ENCODE measurements around the gene PLEKHA6. TPM values are rescaled to one million over a fixed set of nuclear protein-coding genes. Genes with fewer than 3 reads are reported as not detected.
A peak's percentile ranks its signal among the peaks of the same experiment; 100 is the strongest.

The PLEKHA6 gene
- total and polyA plus RNA-seq, 2 of the 8 experiments (the other 6 are each of a cell fraction or from before 2014, with no cell fraction given), result 4.8 to 20.2 TPM

DNA sequence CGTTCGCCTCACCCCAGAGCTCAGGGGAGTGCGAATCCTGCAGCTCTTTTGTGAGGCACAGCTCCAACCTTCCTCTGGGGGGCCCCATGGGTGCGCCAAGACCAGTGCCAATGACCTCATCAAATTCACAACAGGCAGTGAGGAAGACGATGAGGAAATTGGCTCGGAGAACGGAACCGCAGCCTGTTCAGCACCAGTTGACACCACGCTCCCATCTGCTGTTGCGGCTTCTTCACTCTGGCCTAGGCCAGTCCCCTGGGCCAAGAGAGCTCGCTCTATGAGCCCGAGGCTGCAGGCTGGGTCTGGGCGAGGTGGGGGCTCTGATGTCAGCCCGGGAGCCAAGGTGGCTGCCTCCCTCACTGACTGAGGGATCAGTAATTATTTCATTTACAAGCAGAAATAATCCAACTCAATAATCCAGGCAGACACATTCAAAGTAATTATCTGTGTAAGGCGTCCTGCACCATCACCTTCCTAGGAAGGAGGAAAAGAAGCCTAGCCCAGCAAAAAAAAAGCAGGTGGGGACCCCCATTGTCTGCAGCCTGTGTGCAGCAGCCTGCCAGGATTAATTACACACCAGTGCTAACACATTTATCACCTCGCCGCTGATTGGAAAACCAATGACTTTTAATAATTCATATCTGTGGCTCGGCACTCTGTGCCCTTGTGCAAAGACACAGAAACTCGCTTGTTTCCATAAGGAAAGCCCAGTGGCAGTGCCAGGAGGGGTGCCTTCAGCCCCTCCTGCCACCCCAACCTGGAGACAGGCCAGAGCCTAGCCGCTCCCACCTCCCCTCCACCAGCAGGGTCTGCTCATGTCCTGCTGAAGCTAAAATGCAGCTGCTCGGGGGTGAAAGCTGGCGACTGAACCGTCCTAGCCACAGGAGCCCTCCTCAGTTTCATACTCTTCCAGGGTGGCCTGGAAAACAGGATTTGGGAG lies 1.9 kb downstream of the PLEKHA6 start:
- H3K27me3 ChIP-seq (replicated peaks in 1 of 4; ENCODE audit: control insufficient read depth in 3 of 4, extremely low read depth in 1 of 4, insufficient read depth in 3 of 4, low read length in 3 of 4), result peaks cover 0 to 5% (median 3%) of the 10 kb centered on the region in 4 experiments; a peak in 4 of 7 replicates
- ChIA-PET POLR2A (ENCODE audit: partially characterized antibody) (interaction anchor here (0.7 to 1.1 kb wide), 2 partner anchors 20 to 67 kb away, joined by 3 to 4 read pairs; no protein-coding TSS in a partner anchor), CTCF (ENCODE audit: partially characterized antibody) (interaction anchor here (0.6 to 9.5 kb wide), 23 partner anchors 7 to 393 kb away, joined by 3 to 318 read pairs (median 7); partner anchors contain the start of genes GOLT1A and REN)
- peak overlapping the region; percentile 24; the same call in 1 of the 2 replicates for H3K18ac ChIP-seq (ENCODE audit: extremely low read depth, low read length)
- no peak overlapping the region for H2BK20ac ChIP-seq (ENCODE audit: low read length)
- no peak overlapping the region for H2BK5ac ChIP-seq (ENCODE audit: low read depth, low read length)
- H2BK12ac ChIP-seq (ENCODE audit: low read depth, low read length), result no peak overlapping the region; the same call in 1 of the 2 replicates
- peaks cover 13 to 20% (median 18%) of the 10 kb centered on the region in 4 experiments for H3K4me1 ChIP-seq (replicated peaks in 1 of 4; ENCODE audit: control insufficient read depth in 3 of 4, insufficient read depth in 4 of 4, low read length in 3 of 4)
- H3K79me2 ChIP-seq (ENCODE audit: control insufficient read depth in 1 of 2, insufficient read depth in 2 of 2, low read length in 2 of 2), result no peaks in the 10 kb centered on the region
- no peaks in the 10 kb centered on the region for H3K23me2 ChIP-seq (ENCODE audit: low read depth, low read length)
- no peak overlapping the region for H2AFZ ChIP-seq (ENCODE audit: low read length)
- H2BK15ac ChIP-seq (ENCODE audit: low read length), result peak overlapping the region; percentile 18; the same call in 1 of the 2 replicates
- H3K4me2 ChIP-seq (ENCODE audit: insufficient read depth in 1 of 2, low read depth in 2 of 2, low read length in 2 of 2), result no peak overlapping the region
- H3K79me1 ChIP-seq (ENCODE audit: low read depth, low read length), result no peaks in the 10 kb centered on the region
- no peak overlapping the region for H2AK5ac ChIP-seq (ENCODE audit: low read depth, low read length)
- no peaks in the 10 kb centered on the region for H4K20me1 ChIP-seq (replicated peaks in 1 of 2; ENCODE audit: control insufficient read depth in 1 of 2, insufficient read depth in 2 of 2, low read length in 2 of 2)
- 72% methylated on average over 23 of the region's 23 CpGs; no CpG with 5 or more reads in 1 of the 2 experiments for WGBS, 2 experiments (ENCODE audit: extremely low coverage in 1 of 2, insufficient coverage in 1 of 2, insufficient read length in 1 of 2, insufficient replicate concordance in 2 of 2, low coverage in 1 of 2, low lambda C conversion rate in 2 of 2, missing lambda C conversion rate in 1 of 2)
- no peaks in the 10 kb centered on the region for H3K9me3 ChIP-seq (ENCODE audit: insufficient read depth in 2 of 2, low read depth in 1 of 2, low read length in 1 of 2)
- H4K5ac ChIP-seq (ENCODE audit: insufficient read length, low read depth, low read length), result no peak overlapping the region
- no peak overlapping the region for H3K23ac ChIP-seq (ENCODE audit: insufficient read length)
- H3K4ac ChIP-seq (replicated peaks; ENCODE audit: insufficient read length, low read depth, low read length), result no peak overlapping the region
- H3K4me3 ChIP-seq (ENCODE audit: extremely low read depth in 1 of 4, insufficient read depth in 2 of 4, low read depth in 3 of 4, low read length in 4 of 4), result peak overlapping the region in 1 of 4 experiments; percentile 45; a peak in 1 of 8 replicates
- DNase-seq (ENCODE audit: low read depth in 1 of 2, low spot score in 2 of 2), result no peak
- no peak overlapping the region for H3K14ac ChIP-seq (ENCODE audit: insufficient read length)
- no peak overlapping the region for H3K27ac ChIP-seq (ENCODE audit: low read depth, low read length)
- H3K9ac ChIP-seq (replicated peaks in 1 of 4; ENCODE audit: extremely low read depth in 1 of 4, low read depth in 3 of 4, low read length in 3 of 4), result no peak overlapping the region
- H4K91ac ChIP-seq (replicated peaks; ENCODE audit: insufficient read length, low read length), result no peak overlapping the region
- FAIRE-seq, result no peak
- no peak overlapping the region for H2BK120ac ChIP-seq (replicated peaks; ENCODE audit: low read depth, low read length)
- H3K36me3 ChIP-seq (ENCODE audit: control insufficient read depth in 2 of 4, insufficient read depth in 4 of 4, low read length in 3 of 4), result no peaks in the 10 kb centered on the region
- no peak overlapping the region for H4K8ac ChIP-seq (ENCODE audit: extremely low read depth, insufficient read depth, low read length)
- H3K56ac ChIP-seq (replicated peaks; ENCODE audit: insufficient read length, low read depth, low read length), result no peak overlapping the region
- TF ChIP-seq CREB1 (IDR thresholded peaks at IDR 0.05) (no peak), RXRA (IDR thresholded peaks at IDR 0.05; ENCODE audit: insufficient read depth, low read depth, low read length) (no peak), SAP30 (IDR thresholded peaks at IDR 0.05; ENCODE audit: insufficient read depth, insufficient replicate concordance, low read length) (no peak), RAD21 (IDR thresholded peaks at IDR 0.05 in 1 of 2, conservative IDR thresholded peaks at IDR 0.05 in 1 of 2; ENCODE audit: low read depth in 2 of 2, low read length in 2 of 2) (peak in 1 of 2 experiments; percentile 35; a peak in 1 of 4 replicates)
- TF ChIP-seq, protein P1, sequence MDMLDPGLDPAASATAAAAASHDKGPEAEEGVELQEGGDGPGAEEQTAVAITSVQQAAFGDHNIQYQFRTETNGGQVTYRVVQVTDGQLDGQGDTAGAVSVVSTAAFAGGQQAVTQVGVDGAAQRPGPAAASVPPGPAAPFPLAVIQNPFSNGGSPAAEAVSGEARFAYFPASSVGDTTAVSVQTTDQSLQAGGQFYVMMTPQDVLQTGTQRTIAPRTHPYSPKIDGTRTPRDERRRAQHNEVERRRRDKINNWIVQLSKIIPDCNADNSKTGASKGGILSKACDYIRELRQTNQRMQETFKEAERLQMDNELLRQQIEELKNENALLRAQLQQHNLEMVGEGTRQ (IDR thresholded peaks at IDR 0.05; ENCODE audit: low read length), result no peak
- TF ChIP-seq, protein P2, sequence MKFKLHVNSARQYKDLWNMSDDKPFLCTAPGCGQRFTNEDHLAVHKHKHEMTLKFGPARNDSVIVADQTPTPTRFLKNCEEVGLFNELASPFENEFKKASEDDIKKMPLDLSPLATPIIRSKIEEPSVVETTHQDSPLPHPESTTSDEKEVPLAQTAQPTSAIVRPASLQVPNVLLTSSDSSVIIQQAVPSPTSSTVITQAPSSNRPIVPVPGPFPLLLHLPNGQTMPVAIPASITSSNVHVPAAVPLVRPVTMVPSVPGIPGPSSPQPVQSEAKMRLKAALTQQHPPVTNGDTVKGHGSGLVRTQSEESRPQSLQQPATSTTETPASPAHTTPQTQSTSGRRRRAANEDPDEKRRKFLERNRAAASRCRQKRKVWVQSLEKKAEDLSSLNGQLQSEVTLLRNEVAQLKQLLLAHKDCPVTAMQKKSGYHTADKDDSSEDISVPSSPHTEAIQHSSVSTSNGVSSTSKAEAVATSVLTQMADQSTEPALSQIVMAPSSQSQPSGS (IDR thresholded peaks at IDR 0.05; ENCODE audit: low read length), result peak; percentile 65; the same call in 1 of the 2 replicates
